SK-N-SH (cell line): ENCODE results near the gene RAB17.
A peak's percentile ranks its signal among the peaks of the same experiment; 100 is the strongest.

Experiments
- EP300 ChIP-seq, 2 experiments: IDR thresholded peaks; 2 replicates each; pipeline versions ENCODE4 v1.4.0 to v1.6.1; 2012; ENCODE audit warnings: borderline replicate concordance in 1 of 2, low read depth in 1 of 2, low read length in 1 of 2
- FOSL2 ChIP-seq: IDR thresholded peaks from 2 replicates; pipeline ENCODE4 v1.4.0; 2012; ENCODE audit warnings: low read depth, mild to moderate bottlenecking, moderate library complexity, borderline replicate concordance
- FOXJ3 ChIP-seq: sonication (generic); formaldehyde crosslinking; IDR thresholded peaks from 2 replicates; pipeline ENCODE4 v1.5.1; 2020; ENCODE audit warnings: mild to moderate bottlenecking, missing genetic modification reagents
- FOXM1 ChIP-seq: IDR thresholded peaks from 2 replicates; pipeline ENCODE4 v1.4.0; 2012; ENCODE audit warnings: low read depth, mild to moderate bottlenecking
- NRF1 ChIP-seq: IDR thresholded peaks from 2 replicates; pipeline ENCODE4 v1.6.1; 2012; ENCODE audit warnings: low read depth, mild to moderate bottlenecking, low read length
- RXRA ChIP-seq: IDR thresholded peaks from 2 replicates; pipeline ENCODE4 v1.4.0; 2012; ENCODE audit warnings: low read depth, mild to moderate bottlenecking, borderline replicate concordance
- SIN3A ChIP-seq: IDR thresholded peaks from 2 replicates; pipeline ENCODE4 v1.6.1; 2012; ENCODE audit warnings: low read depth, mild to moderate bottlenecking, low read length, moderate library complexity, borderline replicate concordance
- TAF1 ChIP-seq: IDR thresholded peaks from 2 replicates; pipeline ENCODE4 v1.6.1; 2012; ENCODE audit warnings: low read depth, mild to moderate bottlenecking, low read length, moderate library complexity, borderline replicate concordance
- TF ChIP-seq, protein P1 (sequence below): fragments of 200-600 bp; sonication (generic); IDR thresholded peaks from 2 replicates; pipeline ENCODE4 v1.6.1; 2017; ENCODE audit warnings: antibody characterized with exemption, mild to moderate bottlenecking, moderate library complexity
- TF ChIP-seq, protein P2 (sequence below): IDR thresholded peaks from 2 replicates; pipeline ENCODE4 v1.4.0; 2012; ENCODE audit warnings: low read depth

DNA sequence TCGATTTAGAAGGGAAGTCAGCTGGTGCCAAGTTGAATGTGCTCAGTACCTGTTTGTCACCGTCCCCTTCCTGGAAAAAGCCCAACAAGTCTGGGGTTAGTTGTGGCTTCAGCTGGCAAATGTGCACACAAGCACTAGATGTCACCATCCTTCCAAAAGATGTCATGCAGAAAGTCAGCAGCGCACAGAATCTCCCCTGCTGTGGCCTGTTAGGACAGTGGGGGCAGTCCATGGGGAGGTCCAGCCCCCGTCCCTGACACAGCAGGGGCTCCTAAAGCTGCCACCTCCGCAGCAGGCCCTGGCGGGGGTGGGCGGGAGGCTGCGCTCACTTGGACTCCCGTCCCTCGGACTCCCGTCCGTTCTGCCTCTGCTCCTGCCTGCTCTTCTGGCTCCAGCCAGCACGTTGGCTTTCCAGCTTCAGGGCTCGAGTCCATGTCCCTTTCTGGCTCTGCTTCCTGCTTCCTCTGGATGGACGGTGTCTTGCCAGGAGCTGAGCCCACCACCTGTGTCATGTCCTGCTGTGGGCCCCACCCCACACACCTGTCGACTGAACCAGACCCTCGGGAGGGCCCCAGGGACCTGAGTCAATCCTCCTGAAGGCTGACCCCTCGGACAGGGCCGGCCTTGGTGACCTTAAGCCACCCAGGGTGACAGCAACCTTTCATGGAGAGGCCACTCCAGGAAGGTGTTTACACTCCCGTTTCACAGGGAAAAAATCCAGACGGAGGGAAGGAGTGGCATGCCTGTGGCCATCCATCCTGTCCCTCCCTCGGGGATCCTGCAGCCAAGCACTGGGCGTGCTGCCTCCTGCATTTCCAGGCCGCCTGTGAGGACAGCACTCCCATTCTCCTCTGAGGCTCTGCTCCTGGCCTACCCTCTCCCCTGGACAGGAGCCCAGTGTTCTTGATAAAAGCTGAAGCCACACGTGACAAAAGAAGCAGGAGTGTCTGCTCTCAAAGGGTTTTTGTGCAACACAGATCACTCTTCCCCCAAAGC lies 8.5 kb downstream of the RAB17 start:
- TF ChIP-seq FOSL2 = no peak
- TF ChIP-seq, protein P1, sequence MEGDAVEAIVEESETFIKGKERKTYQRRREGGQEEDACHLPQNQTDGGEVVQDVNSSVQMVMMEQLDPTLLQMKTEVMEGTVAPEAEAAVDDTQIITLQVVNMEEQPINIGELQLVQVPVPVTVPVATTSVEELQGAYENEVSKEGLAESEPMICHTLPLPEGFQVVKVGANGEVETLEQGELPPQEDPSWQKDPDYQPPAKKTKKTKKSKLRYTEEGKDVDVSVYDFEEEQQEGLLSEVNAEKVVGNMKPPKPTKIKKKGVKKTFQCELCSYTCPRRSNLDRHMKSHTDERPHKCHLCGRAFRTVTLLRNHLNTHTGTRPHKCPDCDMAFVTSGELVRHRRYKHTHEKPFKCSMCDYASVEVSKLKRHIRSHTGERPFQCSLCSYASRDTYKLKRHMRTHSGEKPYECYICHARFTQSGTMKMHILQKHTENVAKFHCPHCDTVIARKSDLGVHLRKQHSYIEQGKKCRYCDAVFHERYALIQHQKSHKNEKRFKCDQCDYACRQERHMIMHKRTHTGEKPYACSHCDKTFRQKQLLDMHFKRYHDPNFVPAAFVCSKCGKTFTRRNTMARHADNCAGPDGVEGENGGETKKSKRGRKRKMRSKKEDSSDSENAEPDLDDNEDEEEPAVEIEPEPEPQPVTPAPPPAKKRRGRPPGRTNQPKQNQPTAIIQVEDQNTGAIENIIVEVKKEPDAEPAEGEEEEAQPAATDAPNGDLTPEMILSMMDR = peak; percentile 61
- no peak for TF ChIP-seq EP300 (IDR thresholded peaks at IDR 0.05; ENCODE audit: borderline replicate concordance in 1 of 2, low read depth in 1 of 2, low read length in 1 of 2)
- no peak for TF ChIP-seq RXRA
- TF ChIP-seq FOXM1 = no peak
- TF ChIP-seq SIN3A = no peak
- TF ChIP-seq TAF1 = no peak
- TF ChIP-seq, protein P2, sequence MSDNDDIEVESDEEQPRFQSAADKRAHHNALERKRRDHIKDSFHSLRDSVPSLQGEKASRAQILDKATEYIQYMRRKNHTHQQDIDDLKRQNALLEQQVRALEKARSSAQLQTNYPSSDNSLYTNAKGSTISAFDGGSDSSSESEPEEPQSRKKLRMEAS = no peak
- TF ChIP-seq NRF1 = no peak
- no peak for TF ChIP-seq FOXJ3
